ENCODE results near the gene IKZF1. TPM values are rescaled to one million over a fixed set of nuclear protein-coding genes. Genes with fewer than 3 reads are reported as not detected.

The IKZF1 gene
- total and polyA plus RNA-seq, 8 donors = 0.70 to 8.1 (median 1.4) TPM

- intact Hi-C loops (cut with DNase I) = no loop called here
- no peaks in the 10 kb centered on the region for H3K36me3 ChIP-seq
- WGBS, 2 donors = 44 to 57% methylated on average over 3 of the region's 3 CpGs
- ATAC-seq = no peak
- no peak for FAIRE-seq
- no peaks in the 10 kb centered on the region for H3K9me3 ChIP-seq
- TF ChIP-seq, protein P1, sequence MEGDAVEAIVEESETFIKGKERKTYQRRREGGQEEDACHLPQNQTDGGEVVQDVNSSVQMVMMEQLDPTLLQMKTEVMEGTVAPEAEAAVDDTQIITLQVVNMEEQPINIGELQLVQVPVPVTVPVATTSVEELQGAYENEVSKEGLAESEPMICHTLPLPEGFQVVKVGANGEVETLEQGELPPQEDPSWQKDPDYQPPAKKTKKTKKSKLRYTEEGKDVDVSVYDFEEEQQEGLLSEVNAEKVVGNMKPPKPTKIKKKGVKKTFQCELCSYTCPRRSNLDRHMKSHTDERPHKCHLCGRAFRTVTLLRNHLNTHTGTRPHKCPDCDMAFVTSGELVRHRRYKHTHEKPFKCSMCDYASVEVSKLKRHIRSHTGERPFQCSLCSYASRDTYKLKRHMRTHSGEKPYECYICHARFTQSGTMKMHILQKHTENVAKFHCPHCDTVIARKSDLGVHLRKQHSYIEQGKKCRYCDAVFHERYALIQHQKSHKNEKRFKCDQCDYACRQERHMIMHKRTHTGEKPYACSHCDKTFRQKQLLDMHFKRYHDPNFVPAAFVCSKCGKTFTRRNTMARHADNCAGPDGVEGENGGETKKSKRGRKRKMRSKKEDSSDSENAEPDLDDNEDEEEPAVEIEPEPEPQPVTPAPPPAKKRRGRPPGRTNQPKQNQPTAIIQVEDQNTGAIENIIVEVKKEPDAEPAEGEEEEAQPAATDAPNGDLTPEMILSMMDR (IDR thresholded peaks at IDR 0.05) = no peak
- DNase-seq = no peak
- no peak overlapping the region for H3K27ac ChIP-seq
- H3K4me1 ChIP-seq = no peaks in the 10 kb centered on the region
- H3K4me3 ChIP-seq = no peak overlapping the region
- H3K27me3 ChIP-seq = no peaks in the 10 kb centered on the region
Observed at GRCh38 chr7:50364645-50365044, 60.1 kb downstream of the IKZF1 start.

- H3K4me1 ChIP-seq = no peaks in the 10 kb centered on the region
- TF ChIP-seq, protein P1 (IDR thresholded peaks at IDR 0.05) = no peak
- no peak overlapping the region for H3K4me3 ChIP-seq
- 32 to 45% methylated on average over 2 of the region's 2 CpGs for WGBS, 2 donors
- intact Hi-C loops (cut with DNase I) = no loop called here
- H3K36me3 ChIP-seq = no peaks in the 10 kb centered on the region
- FAIRE-seq (no peak), ATAC-seq (no peak), DNase-seq (no peak)
- no peaks in the 10 kb centered on the region for H3K9me3 ChIP-seq
- H3K27me3 ChIP-seq = no peaks in the 10 kb centered on the region
- H3K27ac ChIP-seq = no peak overlapping the region
Observed at GRCh38 chr7:50366311-50366710, 61.8 kb downstream of the IKZF1 start.

DNA sequence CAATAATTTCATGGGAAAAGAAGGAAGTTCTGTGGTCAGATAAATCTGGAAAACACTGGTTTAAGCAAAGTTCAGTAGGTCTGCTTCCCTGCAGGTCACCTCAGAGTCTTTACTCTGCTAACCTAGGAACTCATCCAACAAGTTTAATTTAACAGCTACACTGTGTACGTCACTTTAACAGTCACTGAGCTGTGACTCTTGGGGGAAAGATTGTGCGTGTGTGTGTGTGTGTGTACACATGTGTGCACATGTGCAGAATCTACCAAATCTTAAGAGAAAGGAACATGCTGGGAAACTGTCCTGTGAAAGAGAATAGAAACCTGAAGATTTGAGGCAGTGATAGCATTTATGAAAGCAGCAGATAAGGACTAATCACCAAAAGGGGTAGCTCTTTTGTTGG, 62.6 kb downstream of the IKZF1 start:
- ATAC-seq (no peak), FAIRE-seq (no peak), DNase-seq (no peak)
- Histone ChIP-seq H3K36me3 (no peaks in the 10 kb centered on the region), H3K4me3 (no peak overlapping the region), H3K27me3 (no peaks in the 10 kb centered on the region), H3K27ac (no peak overlapping the region), H3K4me1 (no peaks in the 10 kb centered on the region), H3K9me3 (no peaks in the 10 kb centered on the region)
- 50 to 69% methylated on average over 2 of the region's 2 CpGs for WGBS, 2 donors
- TF ChIP-seq, protein P1 (IDR thresholded peaks at IDR 0.05) = no peak
- intact Hi-C loops (cut with DNase I) = no loop called here

GRCh38 chr7:50367570-50367969, 63.1 kb downstream of the IKZF1 start:
- FAIRE-seq = no peak
- Histone ChIP-seq H3K27me3 (no peaks in the 10 kb centered on the region), H3K27ac (no peak overlapping the region), H3K4me1 (no peaks in the 10 kb centered on the region), H3K36me3 (no peaks in the 10 kb centered on the region), H3K4me3 (no peak overlapping the region), H3K9me3 (no peaks in the 10 kb centered on the region)
- intact Hi-C loops (cut with DNase I) = no loop called here
- WGBS, 2 donors = 75 to 76% methylated on average over 6 of the region's 6 CpGs
- DNase-seq = no peak
- TF ChIP-seq, protein P1 (IDR thresholded peaks at IDR 0.05) = no peak
- no peak for ATAC-seq

GRCh38 chr7:50368366-50368765, 63.9 kb downstream of the IKZF1 start:
- FAIRE-seq (no peak), ATAC-seq (no peak)
- WGBS, 2 donors = 80 to 85% methylated on average over 4 of the region's 4 CpGs

More at GRCh38 chr7:50368366-50368765, 63.9 kb downstream of the IKZF1 start:
- H3K27me3 ChIP-seq = no peaks in the 10 kb centered on the region
- no peaks in the 10 kb centered on the region for H3K4me1 ChIP-seq
- H3K27ac ChIP-seq = no peak overlapping the region
- H3K9me3 ChIP-seq = no peaks in the 10 kb centered on the region
- intact Hi-C loops (cut with DNase I) = no loop called here
- no peaks in the 10 kb centered on the region for H3K36me3 ChIP-seq
- TF ChIP-seq, protein P1 (IDR thresholded peaks at IDR 0.05) = no peak
- no peak for DNase-seq
- no peak overlapping the region for H3K4me3 ChIP-seq
